H9 (cell line): ENCODE data around the gene IL6R. TPM values are rescaled to one million over a fixed set of nuclear protein-coding genes. Genes with fewer than 3 reads are reported as not detected.
"Not testable (repeated sequence)": the region's sequence is repeated elsewhere in the genome, so short reads cannot be mapped to it uniquely, and the experiment has no call there.

Experiments
- DNase-seq: peaks from one replicate; pipeline ENCODE4 v3.0.0-alpha.2; 2017
- H2AFZ ChIP-seq: one replicate; pipeline ENCODE4 v1.6.1; 2013; ENCODE audit warnings: mild to moderate bottlenecking, low read length, control low read depth, moderate library complexity
- H2AK5ac ChIP-seq: 2 replicates; pipeline ENCODE4 v1.6.1; 2013; ENCODE audit warnings: low read length, control low read depth, mixed read lengths; ENCODE audit not compliant: insufficient read length
- H2BK120ac ChIP-seq: one replicate; pipeline ENCODE4 v1.6.1; 2013; ENCODE audit warnings: low read depth, mild to moderate bottlenecking, low read length, control low read depth, inconsistent platforms; ENCODE audit not compliant: poor library complexity, severe bottlenecking
- H2BK12ac ChIP-seq: 2 replicates; pipeline ENCODE4 v1.6.1; 2013; ENCODE audit warnings: low read length, control low read depth, mixed read lengths, low read depth; ENCODE audit not compliant: insufficient read length
- H2BK15ac ChIP-seq: 2 replicates; pipeline ENCODE4 v1.6.1; 2013; ENCODE audit warnings: low read depth, low read length, control low read depth
- H2BK20ac ChIP-seq: one replicate; pipeline ENCODE4 v1.6.1; 2013; ENCODE audit warnings: low read depth, mild to moderate bottlenecking, low read length, control low read depth, inconsistent platforms; ENCODE audit not compliant: poor library complexity, severe bottlenecking
- H2BK5ac ChIP-seq: 2 replicates; pipeline ENCODE4 v1.6.1; 2013; ENCODE audit warnings: low read length, control low read depth, mixed read lengths; ENCODE audit not compliant: insufficient read length
- H3K14ac ChIP-seq: 2 replicates; pipeline ENCODE4 v1.6.1; 2013; ENCODE audit warnings: low read length, control low read depth; ENCODE audit not compliant: insufficient read depth
- H3K18ac ChIP-seq: 2 replicates; pipeline ENCODE4 v1.6.1; 2013; ENCODE audit warnings: low read depth, mild to moderate bottlenecking, mixed read lengths, low read length, control low read depth; ENCODE audit not compliant: insufficient read length
- H3K23ac ChIP-seq: 2 replicates; pipeline ENCODE4 v1.6.1; 2013; ENCODE audit warnings: low read length, control low read depth, mixed read lengths, low read depth; ENCODE audit not compliant: insufficient read length
- H3K23me2 ChIP-seq: 2 replicates; pipeline ENCODE4 v1.6.1; 2013; ENCODE audit warnings: low read depth, mild to moderate bottlenecking, mixed read lengths, low read length, control low read depth; ENCODE audit not compliant: insufficient read length, poor library complexity, severe bottlenecking
- H3K27ac ChIP-seq: 2 replicates; pipeline ENCODE4 v1.5.1; 2013; ENCODE audit warnings: low read length, control low read depth, mixed read lengths, low read depth; ENCODE audit not compliant: insufficient read length
- H3K27me3 ChIP-seq: 2 replicates; pipeline ENCODE4 v1.6.1; 2013; ENCODE audit warnings: low read length, control low read depth, inconsistent platforms; ENCODE audit not compliant: insufficient read depth
- H3K4ac ChIP-seq: 2 replicates; pipeline ENCODE4 v1.6.1; 2013; ENCODE audit warnings: low read depth, mild to moderate bottlenecking, control low read depth, inconsistent platforms, low read length, moderate library complexity
- H3K4me1 ChIP-seq: 2 replicates; pipeline ENCODE4 v1.6.1; 2013; ENCODE audit warnings: low read length, control low read depth, inconsistent platforms; ENCODE audit not compliant: insufficient read depth
- H3K4me2 ChIP-seq: 2 replicates; pipeline ENCODE4 v1.6.1; 2013; ENCODE audit warnings: low read length, control low read depth, mixed read lengths; ENCODE audit not compliant: insufficient read length, insufficient read depth
- H3K56ac ChIP-seq: 2 replicates; pipeline ENCODE4 v1.6.1; 2013; ENCODE audit warnings: low read depth, mild to moderate bottlenecking, mixed read lengths, low read length, control low read depth; ENCODE audit not compliant: insufficient read length
- H3K79me1 ChIP-seq: 2 replicates; pipeline ENCODE4 v1.6.1; 2013; ENCODE audit warnings: low read depth, mild to moderate bottlenecking, moderate library complexity, low read length, control low read depth, inconsistent platforms; ENCODE audit not compliant: insufficient read depth, poor library complexity, severe bottlenecking
- H3K79me2 ChIP-seq: 2 replicates; pipeline ENCODE4 v1.6.1; 2013; ENCODE audit warnings: low read length, control low read depth, inconsistent platforms; ENCODE audit not compliant: insufficient read depth
- H3K9ac ChIP-seq: 2 replicates; pipeline ENCODE4 v1.6.1; 2013; ENCODE audit warnings: low read length, control low read depth, mixed read lengths; ENCODE audit not compliant: insufficient read length; ENCODE audit errors: extremely low read depth
- H3K9me3 ChIP-seq: one replicate; pipeline ENCODE4 v1.6.1; 2013; ENCODE audit warnings: low read depth, low read length, inconsistent platforms; ENCODE audit not compliant: control insufficient read depth
- H3T11ph ChIP-seq: one replicate; pipeline ENCODE4 v1.6.1; 2013; ENCODE audit warnings: mild to moderate bottlenecking, low read length, control low read depth, inconsistent platforms
- H4K20me1 ChIP-seq: one replicate; pipeline ENCODE4 v1.6.1; 2013; ENCODE audit not compliant: control insufficient read depth, insufficient read length, insufficient read depth
- H4K5ac ChIP-seq: 2 replicates; pipeline ENCODE4 v1.6.1; 2013; ENCODE audit warnings: low read depth, mild to moderate bottlenecking, mixed read lengths, low read length, control low read depth; ENCODE audit not compliant: insufficient read length
- H4K8ac ChIP-seq: replicated peaks from 2 replicates; pipeline ENCODE4 v1.6.1; 2013; ENCODE audit warnings: low read length, control low read depth, mixed read lengths, low read depth; ENCODE audit not compliant: insufficient read length
- H4K91ac ChIP-seq: 2 replicates; pipeline ENCODE4 v1.6.1; 2013; ENCODE audit warnings: low read depth, mild to moderate bottlenecking, moderate library complexity, mixed read lengths, low read length, control low read depth; ENCODE audit not compliant: insufficient read length
- H3K27ac Mint-ChIP-seq, 3 experiments: 2 replicates in 2 of 3; 3 replicates in 1 of 3; pipeline ENCODE4 v1.8.0; 2020 to 2021; ENCODE audit warnings: mixed read lengths in 3 of 3, mild to moderate bottlenecking in 1 of 3, moderate library complexity in 1 of 3
- H3K27me3 Mint-ChIP-seq: 2 replicates; pipeline ENCODE4 v1.8.0; 2021; ENCODE audit warnings: low read depth, mild to moderate bottlenecking, moderate library complexity, mixed read lengths
- H3K36me3 Mint-ChIP-seq, 3 experiments: 2 replicates in 2 of 3; 3 replicates in 1 of 3; pipeline ENCODE4 v1.8.0; 2020 to 2021; ENCODE audit warnings: low read depth in 3 of 3, mixed read lengths in 3 of 3; ENCODE audit not compliant: insufficient read depth in 1 of 3
- H3K4me1 Mint-ChIP-seq, 2 experiments: 2 replicates each; pipeline ENCODE4 v1.8.0; 2020; ENCODE audit warnings: mixed read lengths in 2 of 2
- H3K4me3 Mint-ChIP-seq, 2 experiments: 2 replicates in 1 of 2; 3 replicates in 1 of 2; pipeline ENCODE4 v1.8.0; 2020 to 2021; ENCODE audit warnings: mild to moderate bottlenecking in 2 of 2, mixed read lengths in 2 of 2, moderate library complexity in 1 of 2
- H3K9me3 Mint-ChIP-seq, 2 experiments: 2 replicates in 1 of 2; 3 replicates in 1 of 2; pipeline ENCODE4 v1.8.0; 2020; ENCODE audit warnings: mild to moderate bottlenecking in 2 of 2, mixed read lengths in 2 of 2, moderate library complexity in 1 of 2
- CTCF ChIP-seq: fragments of 200-600 bp; sonication (generic); conservative IDR thresholded peaks from 3 replicates; pipeline ENCODE4 v1.8.0; 2021; ENCODE audit warnings: antibody characterized with exemption, mild to moderate bottlenecking
- WGBS: extraction: QIAGEN DNeasy Blood & Tissue Kit; methylation state at CpG from one replicate; pipeline ENCODE4 v1.1.7; 2013; ENCODE audit warnings: missing lambda C conversion rate, low lambda C conversion rate, mixed read lengths; ENCODE audit not compliant: insufficient read length; ENCODE audit errors: extremely low coverage; 5-methylcytosine and 5-hydroxymethylcytosine counted together
- total RNA-seq: library from RNA; stranded (reverse); gene quantifications from 2 replicates; pipeline ENCODE4 v1.2.1, GENCODE V29; 2021

IL6R gene
- total RNA-seq, 1 experiment from 2014 or later: 1.7 TPM

- Histone ChIP-seq H3K9ac (no peak overlapping the region), H3K4me2 (no peak overlapping the region), H3K9me3 (no peaks in the 10 kb centered on the region), H2AFZ (no peak overlapping the region), H3K4me1 (no peaks in the 10 kb centered on the region), H3K79me2 (no peaks in the 10 kb centered on the region), H3K27me3 (no peaks in the 10 kb centered on the region), H3K18ac (no peak overlapping the region), H3K79me1 (no peaks in the 10 kb centered on the region), H3K27ac (no peak overlapping the region), H3K23me2 (no peaks in the 10 kb centered on the region), H2BK20ac (no peak overlapping the region), H4K91ac (no peak overlapping the region), H3K56ac (no peak overlapping the region), H2BK15ac (no peak overlapping the region), H4K5ac (no peak overlapping the region), H3T11ph (no peak overlapping the region), H3K4ac (no peak overlapping the region), H4K8ac (no peak overlapping the region), H2BK120ac (no peak overlapping the region), H2BK5ac (no peak overlapping the region), H4K20me1 (no peaks in the 10 kb centered on the region), H2BK12ac (no peak overlapping the region), H2AK5ac (no peak overlapping the region), H3K14ac (no peak overlapping the region), H3K23ac (no peak overlapping the region)
- Mint-ChIP-seq H3K9me3 (no peaks in the 10 kb centered on the region; a peak in 1 of 5 replicates), H3K27me3 (no peaks in the 10 kb centered on the region), H3K36me3 (no peaks in the 10 kb centered on the region), H3K27ac (peak overlapping the region in 1 of 3 experiments; percentile 8; a peak in 2 of 7 replicates), H3K4me3 (no peak overlapping the region), H3K4me1 (peaks cover 28 to 29% of the 10 kb centered on the region in 2 experiments)
- no peak for DNase-seq
- no CpG with 5 or more reads among the region's 10 CpGs for WGBS
- no peak for TF ChIP-seq CTCF
Measured at GRCh38 chr1:154420961-154421924, 16.1 kb downstream of the IL6R start.

DNA sequence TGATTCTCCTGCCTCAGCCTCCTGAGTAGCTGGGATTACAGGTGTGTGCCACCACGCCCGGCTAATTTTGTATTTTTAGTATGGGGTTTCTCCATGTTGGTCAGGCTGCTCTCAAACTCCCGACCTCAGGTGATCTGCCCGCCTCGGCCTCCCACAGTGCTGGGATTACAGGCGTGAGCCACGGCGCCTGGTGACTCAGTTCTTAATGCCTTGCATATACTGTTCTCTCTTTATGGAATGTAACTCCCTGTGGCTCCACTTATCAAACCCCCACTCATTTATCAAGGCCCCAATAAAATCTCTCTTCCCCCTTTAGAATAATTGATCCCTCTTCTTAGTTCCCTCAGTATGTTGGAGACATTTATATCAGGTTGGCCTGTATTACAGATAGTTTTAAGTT lies 16.9 kb downstream of the IL6R start:
- H4K8ac ChIP-seq, H2BK20ac ChIP-seq, H3T11ph ChIP-seq, H3K27me3 Mint-ChIP-seq, H2BK15ac ChIP-seq, H3K56ac ChIP-seq, H3K23ac ChIP-seq, H3K79me2 ChIP-seq, H2BK12ac ChIP-seq, H2BK120ac ChIP-seq, H2AK5ac ChIP-seq, H3K27me3 ChIP-seq, DNase-seq, H3K9me3 Mint-ChIP-seq, H4K20me1 ChIP-seq, H4K5ac ChIP-seq, H3K79me1 ChIP-seq, H3K4me3 Mint-ChIP-seq, H3K4me2 ChIP-seq, H3K4me1 ChIP-seq, H3K9me3 ChIP-seq, H2AFZ ChIP-seq, H3K23me2 ChIP-seq, H3K18ac ChIP-seq, H3K9ac ChIP-seq, H4K91ac ChIP-seq, H3K14ac ChIP-seq, H3K27ac ChIP-seq, H3K36me3 Mint-ChIP-seq, H3K4ac ChIP-seq, H2BK5ac ChIP-seq: not testable (repeated sequence)
- peaks cover 29% of the 10 kb centered on the region in 2 experiments for H3K4me1 Mint-ChIP-seq
- 0 out of 7 replicates have a peak overlapping the region, but pooled peaks of 1 of the 3 experiments have one; percentile 34 for H3K27ac Mint-ChIP-seq
- WGBS: no CpG with 5 or more reads among the region's 8 CpGs
